GM12873 (cell line): ENCODE results near the gene RTP1.

ENCODE experiments used
- CTCF ChIP-seq: IDR thresholded peaks from 2 replicates; pipeline ENCODE4 v1.5.1; 2012; ENCODE audit warnings: low read depth, mild to moderate bottlenecking, moderate library complexity, low read length, control low read depth; ENCODE audit not compliant: insufficient read depth; ENCODE audit errors: missing control alignments

RTP1 gene

GRCh38 chr3:187169231-187169960 is 27.9 kb upstream of the RTP1 start:
- TF ChIP-seq CTCF = no peak

- TF ChIP-seq CTCF = no peak
Measured at GRCh38 chr3:187172929-187173328, 24.4 kb upstream of the RTP1 start.

GRCh38 chr3:187181454-187182170 is 15.7 kb upstream of the RTP1 start:
- TF ChIP-seq CTCF = no peak

DNA sequence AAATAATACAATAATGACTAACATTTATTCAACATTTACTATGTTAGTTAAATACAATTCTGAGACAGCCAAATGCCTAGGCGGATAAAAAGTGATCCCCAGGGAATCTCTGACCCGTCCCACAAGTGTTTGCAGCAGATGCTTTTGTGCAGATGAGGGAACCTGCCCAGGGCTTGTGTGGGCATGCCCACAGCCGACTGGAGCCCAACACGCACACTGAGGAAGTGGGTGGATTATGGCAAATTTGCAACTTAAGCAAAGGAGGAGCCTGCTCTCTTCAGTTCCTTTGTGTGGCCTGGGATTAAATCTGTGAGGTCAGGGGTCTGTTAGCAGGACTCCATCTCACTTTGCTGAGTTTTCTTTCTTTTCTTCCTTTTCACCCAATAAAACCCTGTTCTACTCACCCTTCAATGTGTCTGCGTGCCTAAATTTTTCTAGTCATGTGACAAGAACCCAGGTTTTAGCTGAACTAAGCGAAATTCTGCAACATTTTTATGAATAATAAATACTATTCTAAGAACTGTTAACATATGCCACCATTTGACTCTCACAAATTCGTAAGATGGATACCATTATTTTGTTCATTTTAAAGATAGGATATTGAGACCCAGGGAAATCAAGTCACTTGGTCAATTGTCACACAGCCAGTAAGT is 13.9 kb upstream of the RTP1 start:
- TF ChIP-seq CTCF = no peak

DNA sequence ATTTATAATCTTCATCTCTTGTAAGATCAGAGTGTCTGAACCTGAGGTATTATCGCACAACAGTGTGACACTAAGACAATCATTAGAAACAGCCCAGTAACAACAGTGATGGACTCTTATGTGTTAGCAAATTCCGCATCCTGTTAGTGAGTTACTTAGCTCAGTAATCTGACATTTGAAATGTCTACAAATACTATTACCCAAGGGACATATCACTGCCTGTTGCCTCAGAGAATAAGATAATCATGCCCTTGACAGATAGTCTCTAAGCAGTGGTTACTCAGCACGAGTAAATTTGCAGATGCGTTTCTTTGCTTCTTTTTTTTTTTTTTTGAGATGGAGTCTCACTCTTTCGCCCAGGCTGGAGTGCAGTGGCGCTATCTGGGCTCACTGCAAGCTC is 13.4 kb upstream of the RTP1 start:
- TF ChIP-seq CTCF = no peak

GRCh38 chr3:187185759-187186158 is 11.5 kb upstream of the RTP1 start:
- TF ChIP-seq CTCF = no peak

DNA sequence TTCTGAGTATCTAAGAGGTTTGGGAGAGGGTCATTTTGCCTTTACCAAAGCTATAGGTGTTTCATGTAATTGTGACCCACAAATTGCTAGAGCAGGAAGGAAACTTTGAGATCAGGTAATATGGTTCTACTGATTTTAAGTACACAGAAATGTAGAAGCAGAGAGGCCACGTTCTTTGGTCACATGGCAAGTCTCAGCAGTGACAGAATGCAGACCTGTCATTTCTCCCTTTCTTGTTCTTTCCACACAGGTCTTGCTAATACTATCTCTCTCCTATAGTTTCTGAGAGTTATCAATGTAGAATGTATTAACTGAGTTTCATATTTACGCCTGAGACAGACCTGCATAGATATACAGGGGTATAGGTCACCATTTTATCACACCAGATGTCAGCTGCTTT is 10.9 kb upstream of the RTP1 start:
- no peak for TF ChIP-seq CTCF
